Activated naive CD4-positive, alpha-beta T cell (primary cell): Measurements from ENCODE around the gene COL6A2.
"Not testable (repeated sequence)": the region's sequence is repeated elsewhere in the genome, so short reads cannot be mapped to it uniquely, and the experiment has no call there.

ENCODE experiments used
- DNase-seq, 4 experiments: peaks; one replicate each; lab custom pipeline; 2025; lab: John Stamatoyannopoulos, UW

The COL6A2 gene

GRCh38 chr21:46061063-46061462, 36.8 kb upstream of the COL6A2 start:
- no peak for DNase-seq

GRCh38 chr21:46061518-46061917, 36.4 kb upstream of the COL6A2 start:
- DNase-seq, result no peak

GRCh38 chr21:46061950-46062349, 36.0 kb upstream of the COL6A2 start:
- no peak for DNase-seq

GRCh38 chr21:46062471-46063211, 35.3 kb upstream of the COL6A2 start:
- DNase-seq, result no peak

GRCh38 chr21:46063227-46063626, 34.7 kb upstream of the COL6A2 start:
- DNase-seq, result no peak

GRCh38 chr21:46063734-46064680, 33.9 kb upstream of the COL6A2 start:
- DNase-seq, result no peak

- no peak for DNase-seq
Measured at GRCh38 chr21:46064870-46065214, 33.1 kb upstream of the COL6A2 start.

GRCh38 chr21:46065215-46065913, 32.5 kb upstream of the COL6A2 start:
- no peak for DNase-seq

GRCh38 chr21:46065914-46066551, 31.9 kb upstream of the COL6A2 start:
- DNase-seq, result no peak

GRCh38 chr21:46066591-46067331, 31.2 kb upstream of the COL6A2 start:
- DNase-seq, result no peak

GRCh38 chr21:46067505-46068201, 30.3 kb upstream of the COL6A2 start:
- no peak for DNase-seq

- no peak for DNase-seq
Measured at GRCh38 chr21:46068516-46069079, 29.3 kb upstream of the COL6A2 start.

- no peak for DNase-seq
Measured at GRCh38 chr21:46069166-46069565, 28.7 kb upstream of the COL6A2 start.

GRCh38 chr21:46069719-46070279, 28.1 kb upstream of the COL6A2 start:
- DNase-seq, result no peak

- no peak for DNase-seq
Measured at GRCh38 chr21:46071082-46071481, 26.8 kb upstream of the COL6A2 start.

- DNase-seq, result not testable (repeated sequence)
Measured at GRCh38 chr21:46076724-46077123, 21.2 kb upstream of the COL6A2 start.

- DNase-seq, result no peak
Measured at GRCh38 chr21:46077674-46078101, 20.2 kb upstream of the COL6A2 start.

- no peak for DNase-seq
Measured at GRCh38 chr21:46078322-46078977, 19.5 kb upstream of the COL6A2 start.

GRCh38 chr21:46078978-46079351, 18.9 kb upstream of the COL6A2 start:
- DNase-seq, result no peak
